HepG2 (cell line): ENCODE results near the gene VSIR. TPM values are rescaled to one million over a fixed set of nuclear protein-coding genes. Genes with fewer than 3 reads are reported as not detected.

Experiments used
- AHR ChIP-seq: IDR thresholded peaks from 2 replicates; pipeline ENCODE4 v1.6.1; 2018; ENCODE audit warnings: missing genetic modification reagents, missing compliant biosample characterization
- FOXO1 ChIP-seq: sonication (generic); formaldehyde crosslinking; IDR thresholded peaks from 2 replicates; pipeline ENCODE4 v1.4.0; 2020; ENCODE audit warnings: missing genetic modification reagents
- GFI1 ChIP-seq: sonication (generic); formaldehyde crosslinking; IDR thresholded peaks from 2 replicates; pipeline ENCODE4 v1.5.0; 2020; ENCODE audit warnings: missing genetic modification reagents, mild to moderate bottlenecking, borderline replicate concordance
- HMGA1 ChIP-seq: sonication (generic); formaldehyde crosslinking; conservative IDR thresholded peaks from 2 replicates; pipeline ENCODE4 v1.4.0; 2020; ENCODE audit warnings: missing genetic modification reagents
- KIAA2018 ChIP-seq: sonication (generic); formaldehyde crosslinking; IDR thresholded peaks from 2 replicates; pipeline ENCODE4 v1.5.0; 2020; ENCODE audit warnings: mild to moderate bottlenecking, missing genetic modification reagents, borderline replicate concordance
- PCBP2 ChIP-seq: fragments of 200-400 bp; formaldehyde crosslinking; optimal IDR thresholded peaks from 2 replicates; pipeline ENCODE3; 2018; ENCODE audit warnings: low read length, low read depth; ENCODE audit not compliant: poor library complexity, severe bottlenecking
- RBAK ChIP-seq: sonication (generic); formaldehyde crosslinking; IDR thresholded peaks from 2 replicates; pipeline ENCODE4 v1.5.1; 2020; ENCODE audit warnings: mild to moderate bottlenecking, missing genetic modification reagents
- SIX1 ChIP-seq: sonication (generic); formaldehyde crosslinking; IDR thresholded peaks from 2 replicates; pipeline ENCODE4 v1.4.0; 2020; ENCODE audit warnings: missing genetic modification reagents, borderline replicate concordance
- SOX5 ChIP-seq: IDR thresholded peaks from 2 replicates; pipeline ENCODE4 v1.6.1; 2016; ENCODE audit warnings: borderline replicate concordance
- SP5 ChIP-seq: IDR thresholded peaks from 2 replicates; pipeline ENCODE4 v1.6.1; 2016; ENCODE audit warnings: low read depth, borderline replicate concordance
- ZBTB42 ChIP-seq: sonication (generic); formaldehyde crosslinking; IDR thresholded peaks from 2 replicates; pipeline ENCODE4 v1.5.0; 2020; ENCODE audit warnings: mild to moderate bottlenecking, missing genetic modification reagents
- ZMYM2 ChIP-seq: sonication (generic); formaldehyde crosslinking; IDR thresholded peaks from 2 replicates; pipeline ENCODE4 v1.8.0; 2022; ENCODE audit warnings: mild to moderate bottlenecking, missing genetic modification reagents
- ZSCAN9 ChIP-seq: IDR thresholded peaks from 2 replicates; pipeline ENCODE4 v1.6.1; 2016; ENCODE audit warnings: borderline replicate concordance
- polyA plus RNA-seq, 8 experiments: library from polyadenylated mRNA; depleted of rRNA in 3 of 8; stranded (reverse) in 7 of 8; unstranded in 1 of 8; fragments of >200 nt; fragmentation: Illumina TruSeq in 4 of 8; extraction: Trizol in 4 of 8; gene quantifications; 2 replicates each; pipeline versions ENCODE4 v1.2.1 to v1.2.3, GENCODE V29; 2011 to 2016; ENCODE audit warnings: low read depth in 4 of 8, missing spikeins in 1 of 8, mixed read lengths in 1 of 8; ENCODE audit not compliant: insufficient read depth in 1 of 8
- total RNA-seq, 5 experiments: library from RNA; depleted of rRNA; stranded (reverse); fragments of >200 nt; fragmentation: Illumina TruSeq; extraction: Trizol; gene quantifications; 2 replicates each; pipeline ENCODE4 v1.2.3, GENCODE V29; 2016; ENCODE audit warnings: low read depth in 1 of 5
- TF ChIP-seq, protein P1 (sequence below): sonication (generic); formaldehyde crosslinking; conservative IDR thresholded peaks from 2 replicates; pipeline ENCODE4 v1.8.0; 2022; ENCODE audit warnings: mild to moderate bottlenecking, moderate library complexity, missing genetic modification reagents
- TF ChIP-seq, protein P2 (sequence below): sonication (generic); formaldehyde crosslinking; IDR thresholded peaks from 2 replicates; pipeline ENCODE4 v1.4.0; 2020; ENCODE audit warnings: missing genetic modification reagents
- TF ChIP-seq, protein P3 (sequence below): sonication (generic); formaldehyde crosslinking; conservative IDR thresholded peaks from 2 replicates; pipeline ENCODE4 v1.4.0; 2020; ENCODE audit warnings: missing genetic modification reagents

VSIR gene
- total and polyA plus RNA-seq, 2 of the 13 experiments (the other 11 are each of a cell fraction or from before 2014, with no cell fraction given): 0.44 to 3.2 TPM

DNA sequence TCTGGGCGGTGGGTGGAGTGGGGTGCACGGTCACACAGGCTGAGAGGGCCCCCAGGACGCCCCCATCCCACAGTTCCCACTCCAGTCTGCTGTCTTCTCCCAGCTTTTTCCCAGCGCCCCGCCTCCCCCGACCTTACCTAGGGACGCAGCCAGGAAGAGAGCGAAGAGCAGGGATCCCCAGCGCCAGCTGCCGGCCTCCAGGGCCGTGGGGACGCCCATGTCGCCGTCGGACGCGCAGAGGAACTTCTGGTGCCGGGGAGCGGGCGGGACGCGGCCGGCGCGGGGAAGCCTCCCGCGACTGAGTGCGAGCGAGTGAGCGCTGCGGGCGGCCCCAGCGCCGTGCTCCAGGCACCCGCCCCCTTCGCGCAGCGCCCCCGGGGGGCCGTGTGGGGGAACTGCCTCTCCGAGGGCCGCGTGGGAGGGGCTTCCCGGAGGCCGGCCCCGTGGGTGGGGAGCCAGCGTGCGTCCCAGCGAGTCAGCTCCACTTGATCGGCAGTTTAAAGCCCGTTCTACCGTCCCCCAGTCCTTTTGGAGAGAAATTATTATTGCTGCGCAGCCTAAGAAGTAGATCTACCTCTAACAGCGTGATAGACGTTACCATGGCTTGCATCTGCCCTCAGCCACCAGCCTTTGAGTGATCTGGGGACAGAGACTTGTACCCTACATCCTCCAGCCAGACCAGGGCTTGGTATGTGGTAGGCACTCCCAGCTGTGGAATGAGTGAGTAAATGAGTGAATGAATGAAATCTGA, at the start of gene VSIR (continued):
- TF ChIP-seq, protein P1, sequence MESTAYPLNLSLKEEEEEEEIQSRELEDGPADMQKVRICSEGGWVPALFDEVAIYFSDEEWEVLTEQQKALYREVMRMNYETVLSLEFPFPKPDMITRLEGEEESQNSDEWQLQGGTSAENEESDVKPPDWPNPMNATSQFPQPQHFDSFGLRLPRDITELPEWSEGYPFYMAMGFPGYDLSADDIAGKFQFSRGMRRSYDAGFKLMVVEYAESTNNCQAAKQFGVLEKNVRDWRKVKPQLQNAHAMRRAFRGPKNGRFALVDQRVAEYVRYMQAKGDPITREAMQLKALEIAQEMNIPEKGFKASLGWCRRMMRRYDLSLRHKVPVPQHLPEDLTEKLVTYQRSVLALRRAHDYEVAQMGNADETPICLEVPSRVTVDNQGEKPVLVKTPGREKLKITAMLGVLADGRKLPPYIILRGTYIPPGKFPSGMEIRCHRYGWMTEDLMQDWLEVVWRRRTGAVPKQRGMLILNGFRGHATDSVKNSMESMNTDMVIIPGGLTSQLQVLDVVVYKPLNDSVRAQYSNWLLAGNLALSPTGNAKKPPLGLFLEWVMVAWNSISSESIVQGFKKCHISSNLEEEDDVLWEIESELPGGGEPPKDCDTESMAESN (CRISPR knock-in tag): peak; percentile 52; the same call in 1 of the 2 replicates
- TF ChIP-seq SP5 (CRISPR knock-in tag) (0 out of 2 replicates have a peak, but pooled peaks have one; percentile 19), ZSCAN9 (CRISPR knock-in tag) (no peak), PCBP2 (no peak), SIX1 (no peak), FOXO1 (no peak), ZMYM2 (CRISPR knock-in tag) (no peak), AHR (CRISPR knock-in tag) (no peak), HMGA1 (no peak), KIAA2018 (no peak), ZBTB42 (CRISPR knock-in tag) (no peak), SOX5 (no peak), RBAK (CRISPR knock-in tag) (no peak), GFI1 (CRISPR knock-in tag) (no peak)
- TF ChIP-seq, protein P2, sequence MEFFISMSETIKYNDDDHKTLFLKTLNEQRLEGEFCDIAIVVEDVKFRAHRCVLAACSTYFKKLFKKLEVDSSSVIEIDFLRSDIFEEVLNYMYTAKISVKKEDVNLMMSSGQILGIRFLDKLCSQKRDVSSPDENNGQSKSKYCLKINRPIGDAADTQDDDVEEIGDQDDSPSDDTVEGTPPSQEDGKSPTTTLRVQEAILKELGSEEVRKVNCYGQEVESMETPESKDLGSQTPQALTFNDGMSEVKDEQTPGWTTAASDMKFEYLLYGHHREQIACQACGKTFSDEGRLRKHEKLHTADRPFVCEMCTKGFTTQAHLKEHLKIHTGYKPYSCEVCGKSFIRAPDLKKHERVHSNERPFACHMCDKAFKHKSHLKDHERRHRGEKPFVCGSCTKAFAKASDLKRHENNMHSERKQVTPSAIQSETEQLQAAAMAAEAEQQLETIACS: no peak
- TF ChIP-seq, protein P3, sequence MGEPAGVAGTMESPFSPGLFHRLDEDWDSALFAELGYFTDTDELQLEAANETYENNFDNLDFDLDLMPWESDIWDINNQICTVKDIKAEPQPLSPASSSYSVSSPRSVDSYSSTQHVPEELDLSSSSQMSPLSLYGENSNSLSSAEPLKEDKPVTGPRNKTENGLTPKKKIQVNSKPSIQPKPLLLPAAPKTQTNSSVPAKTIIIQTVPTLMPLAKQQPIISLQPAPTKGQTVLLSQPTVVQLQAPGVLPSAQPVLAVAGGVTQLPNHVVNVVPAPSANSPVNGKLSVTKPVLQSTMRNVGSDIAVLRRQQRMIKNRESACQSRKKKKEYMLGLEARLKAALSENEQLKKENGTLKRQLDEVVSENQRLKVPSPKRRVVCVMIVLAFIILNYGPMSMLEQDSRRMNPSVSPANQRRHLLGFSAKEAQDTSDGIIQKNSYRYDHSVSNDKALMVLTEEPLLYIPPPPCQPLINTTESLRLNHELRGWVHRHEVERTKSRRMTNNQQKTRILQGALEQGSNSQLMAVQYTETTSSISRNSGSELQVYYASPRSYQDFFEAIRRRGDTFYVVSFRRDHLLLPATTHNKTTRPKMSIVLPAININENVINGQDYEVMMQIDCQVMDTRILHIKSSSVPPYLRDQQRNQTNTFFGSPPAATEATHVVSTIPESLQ (CRISPR knock-in tag): no peak
